ENCODE measurements around the gene CTNNA2. TPM values are rescaled to one million over a fixed set of nuclear protein-coding genes. Genes with fewer than 3 reads are reported as not detected.

Gene CTNNA2
- total RNA-seq, 1 experiment from 2014 or later, result 5.5 TPM

GRCh38 chr2:80209458-80209857, 696.6 kb downstream of the CTNNA2 start:
- Histone ChIP-seq H2AFZ (ENCODE audit: low read length) (no peak overlapping the region), H4K91ac (ENCODE audit: insufficient read length, low read depth, low read length) (no peak overlapping the region), H3K9ac (ENCODE audit: extremely low read depth, insufficient read length, low read length) (no peak overlapping the region), H2BK5ac (ENCODE audit: insufficient read length, low read length) (no peak overlapping the region), H3K27me3 (ENCODE audit: insufficient read depth, low read length) (no peaks in the 10 kb centered on the region), H3K4me2 (ENCODE audit: insufficient read depth, insufficient read length, low read length) (no peak overlapping the region), H3K23me2 (ENCODE audit: insufficient read length, low read depth, low read length, poor library complexity, severe bottlenecking) (no peaks in the 10 kb centered on the region), H4K5ac (ENCODE audit: insufficient read length, low read depth, low read length) (no peak overlapping the region), H3K14ac (ENCODE audit: insufficient read depth, low read length) (no peak overlapping the region), H4K20me1 (ENCODE audit: control insufficient read depth, insufficient read depth, insufficient read length) (no peaks in the 10 kb centered on the region), H3K27ac (ENCODE audit: insufficient read length, low read depth, low read length) (no peak overlapping the region), H3K9me3 (ENCODE audit: control insufficient read depth, low read depth, low read length) (no peaks in the 10 kb centered on the region), H3K23ac (ENCODE audit: insufficient read length, low read depth, low read length) (no peak overlapping the region), H2BK20ac (ENCODE audit: low read depth, low read length, poor library complexity, severe bottlenecking) (no peak overlapping the region), H3K18ac (ENCODE audit: insufficient read length, low read depth, low read length) (no peak overlapping the region), H3K4ac (ENCODE audit: low read depth, low read length) (no peak overlapping the region), H4K8ac (replicated peaks; ENCODE audit: insufficient read length, low read depth, low read length) (no peak overlapping the region), H3K4me1 (ENCODE audit: insufficient read depth, low read length) (no peaks in the 10 kb centered on the region), H3K56ac (ENCODE audit: insufficient read length, low read depth, low read length) (no peak overlapping the region), H3K79me1 (ENCODE audit: insufficient read depth, low read depth, low read length, poor library complexity, severe bottlenecking) (no peaks in the 10 kb centered on the region), H2BK12ac (ENCODE audit: insufficient read length, low read depth, low read length) (no peak overlapping the region), H2BK120ac (ENCODE audit: low read depth, low read length, poor library complexity, severe bottlenecking) (no peak overlapping the region), H2BK15ac (ENCODE audit: low read depth, low read length) (no peak overlapping the region), H3T11ph (ENCODE audit: low read length) (no peak overlapping the region), H2AK5ac (ENCODE audit: insufficient read length, low read length) (no peak overlapping the region), H3K79me2 (ENCODE audit: insufficient read depth, low read length) (no peaks in the 10 kb centered on the region)
- no CpG with 5 or more reads among the region's 5 CpGs for WGBS (ENCODE audit: extremely low coverage, insufficient read length, low lambda C conversion rate)
- H3K36me3 Mint-ChIP-seq (ENCODE audit: insufficient read depth in 1 of 3, low read depth in 3 of 3), result peaks cover 3 to 11% (median 8%) of the 10 kb centered on the region in 3 experiments; a peak in 6 of 7 replicates
- no peak for TF ChIP-seq CTCF (conservative IDR thresholded peaks at IDR 0.05)
- H3K4me1 Mint-ChIP-seq, result no peaks in the 10 kb centered on the region
- DNase-seq, result no peak
- no peaks in the 10 kb centered on the region; the same call in none of the 2 replicates for H3K27me3 Mint-ChIP-seq (ENCODE audit: low read depth)
- no peak overlapping the region for H3K4me3 Mint-ChIP-seq
- peaks cover 12 to 16% of the 10 kb centered on the region in 2 experiments for H3K9me3 Mint-ChIP-seq
- no peak overlapping the region for H3K27ac Mint-ChIP-seq

Measured in H9 (cell line).